ENCODE results near the gene ITIH6. TPM values are rescaled to one million over a fixed set of nuclear protein-coding genes. Genes with fewer than 3 reads are reported as not detected.
"Not testable (repeated sequence)": the region's sequence is repeated elsewhere in the genome, so short reads cannot be mapped to it uniquely, and the experiment has no call there.

ITIH6 gene
- polyA plus RNA-seq, 1 experiment, result not detected

DNA sequence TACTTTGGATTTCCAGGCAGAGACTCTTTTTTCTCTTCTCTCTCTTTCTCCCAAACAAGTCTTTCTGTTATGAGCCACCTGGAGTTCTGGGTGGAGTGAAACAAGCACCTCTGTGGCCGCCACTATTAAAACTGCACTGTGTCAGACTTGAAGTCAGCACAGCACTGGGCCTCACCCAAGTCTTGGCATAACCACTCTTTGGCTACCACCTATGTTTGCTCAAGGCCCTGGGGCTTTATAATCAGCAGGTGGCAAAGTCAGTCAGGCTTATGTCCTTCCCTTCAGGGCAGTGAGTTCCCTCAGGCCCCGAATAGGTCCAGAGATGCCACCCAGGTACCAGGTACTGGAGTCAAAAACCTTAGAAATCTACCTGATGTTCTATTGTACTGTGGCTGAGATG is 52.4 kb downstream of the ITIH6 start:
- TF ChIP-seq, protein P1, sequence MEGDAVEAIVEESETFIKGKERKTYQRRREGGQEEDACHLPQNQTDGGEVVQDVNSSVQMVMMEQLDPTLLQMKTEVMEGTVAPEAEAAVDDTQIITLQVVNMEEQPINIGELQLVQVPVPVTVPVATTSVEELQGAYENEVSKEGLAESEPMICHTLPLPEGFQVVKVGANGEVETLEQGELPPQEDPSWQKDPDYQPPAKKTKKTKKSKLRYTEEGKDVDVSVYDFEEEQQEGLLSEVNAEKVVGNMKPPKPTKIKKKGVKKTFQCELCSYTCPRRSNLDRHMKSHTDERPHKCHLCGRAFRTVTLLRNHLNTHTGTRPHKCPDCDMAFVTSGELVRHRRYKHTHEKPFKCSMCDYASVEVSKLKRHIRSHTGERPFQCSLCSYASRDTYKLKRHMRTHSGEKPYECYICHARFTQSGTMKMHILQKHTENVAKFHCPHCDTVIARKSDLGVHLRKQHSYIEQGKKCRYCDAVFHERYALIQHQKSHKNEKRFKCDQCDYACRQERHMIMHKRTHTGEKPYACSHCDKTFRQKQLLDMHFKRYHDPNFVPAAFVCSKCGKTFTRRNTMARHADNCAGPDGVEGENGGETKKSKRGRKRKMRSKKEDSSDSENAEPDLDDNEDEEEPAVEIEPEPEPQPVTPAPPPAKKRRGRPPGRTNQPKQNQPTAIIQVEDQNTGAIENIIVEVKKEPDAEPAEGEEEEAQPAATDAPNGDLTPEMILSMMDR (IDR thresholded peaks at IDR 0.05; ENCODE audit: insufficient read depth, low read depth, low read length), result no peak
- Histone ChIP-seq H3K4me3 (ENCODE audit: low read depth, low read length) (no peak overlapping the region), H3K27me3 (ENCODE audit: control insufficient read depth, insufficient read depth, low read length) (no peaks in the 10 kb centered on the region), H3K36me3 (ENCODE audit: control insufficient read depth, insufficient read depth, low read length) (no peaks in the 10 kb centered on the region)
- DNase-seq (ENCODE audit: low read depth), result no peak
- ChIA-PET POLR2A (no interaction called here), CTCF (no interaction called here)

DNA sequence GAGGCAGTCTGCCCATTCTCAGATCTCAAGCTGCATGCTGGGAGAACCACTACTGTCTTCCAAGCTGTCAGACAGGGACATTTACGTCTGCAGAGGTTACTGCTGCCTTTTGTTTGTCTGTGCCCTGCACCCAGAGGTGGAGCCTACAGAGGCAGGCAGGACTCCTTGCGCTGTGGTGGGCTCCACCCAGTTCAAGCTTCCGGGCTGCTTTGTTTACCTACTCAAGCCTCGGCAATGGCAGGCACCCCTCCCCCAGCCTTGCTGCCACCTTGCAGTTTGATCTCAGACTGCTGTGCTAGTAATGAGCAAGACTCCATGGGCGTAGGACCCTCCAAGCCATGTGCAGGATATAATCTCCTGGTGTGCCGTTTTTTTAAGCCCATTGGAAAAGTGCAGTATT is 59.5 kb downstream of the ITIH6 start:
- POLR2A ChIA-PET; CTCF ChIA-PET; H3K4me3 ChIP-seq (ENCODE audit: low read depth, low read length); DNase-seq (ENCODE audit: low read depth); H3K36me3 ChIP-seq (ENCODE audit: control insufficient read depth, insufficient read depth, low read length); H3K27me3 ChIP-seq (ENCODE audit: control insufficient read depth, insufficient read depth, low read length): not testable (repeated sequence)

DNA sequence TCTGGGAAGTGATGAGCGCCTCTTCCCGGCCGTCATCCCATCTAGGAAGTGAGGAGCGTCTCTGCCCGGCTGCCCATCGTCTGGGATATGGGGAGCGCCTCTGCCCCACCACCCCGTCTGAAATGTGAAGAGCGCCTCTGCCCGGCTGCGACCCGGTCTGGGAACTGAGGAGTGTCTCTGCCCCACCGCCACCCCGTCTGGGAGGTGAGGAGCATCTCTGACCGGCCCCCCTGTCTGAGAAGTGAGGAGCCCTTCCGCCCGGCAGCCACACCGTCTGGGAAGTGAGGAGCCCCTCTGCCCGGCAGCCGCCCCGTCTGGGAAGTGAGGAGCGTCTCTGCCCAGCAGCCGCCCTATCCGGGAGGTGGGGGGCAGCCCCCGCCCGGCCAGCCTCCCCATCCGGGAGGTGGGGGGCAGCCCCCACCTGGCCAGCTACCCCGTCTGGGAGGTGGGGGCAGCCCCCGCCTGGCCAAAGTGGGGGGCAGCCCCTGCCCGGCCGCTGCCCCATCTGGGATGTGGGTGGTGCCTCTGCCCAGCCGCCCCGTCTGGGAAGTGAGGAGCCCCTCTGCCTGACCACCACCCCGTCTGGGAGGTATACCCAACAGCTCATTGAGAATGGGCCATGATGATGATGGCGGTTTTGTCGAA is 61.6 kb downstream of the ITIH6 start:
- H3K36me3 ChIP-seq (ENCODE audit: control insufficient read depth, insufficient read depth, low read length); DNase-seq (ENCODE audit: low read depth); H3K4me3 ChIP-seq (ENCODE audit: low read depth, low read length); H3K27me3 ChIP-seq (ENCODE audit: control insufficient read depth, insufficient read depth, low read length); POLR2A ChIA-PET; CTCF ChIA-PET: not testable (repeated sequence)

DNA sequence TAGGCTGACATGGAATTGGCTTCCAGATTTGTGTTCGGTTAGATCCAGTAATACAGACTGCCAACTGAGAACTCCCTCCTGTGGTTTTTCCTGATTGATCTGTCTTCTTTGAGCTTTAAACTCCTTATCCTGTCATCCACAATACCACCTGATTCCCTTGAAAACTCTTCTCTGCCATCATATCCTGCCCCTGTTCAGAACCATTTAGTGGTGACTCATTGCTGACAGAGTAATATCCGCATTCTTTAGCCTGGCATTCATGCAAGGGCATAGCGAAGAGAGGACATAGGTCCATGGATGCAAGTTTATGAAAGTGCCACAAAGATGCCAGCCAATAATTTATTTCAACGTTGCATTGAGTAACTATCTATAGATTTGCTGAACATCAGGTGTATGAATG is 76.6 kb downstream of the ITIH6 start:
- POLR2A ChIA-PET, result no interaction called here
- H3K36me3 ChIP-seq (ENCODE audit: control insufficient read depth, insufficient read depth, low read length), result no peaks in the 10 kb centered on the region
- no peak for DNase-seq (ENCODE audit: low read depth)
- CTCF ChIA-PET, result no interaction called here
- TF ChIP-seq, protein P1 (IDR thresholded peaks at IDR 0.05; ENCODE audit: insufficient read depth, low read depth, low read length), result no peak
- no peaks in the 10 kb centered on the region for H3K27me3 ChIP-seq (ENCODE audit: control insufficient read depth, insufficient read depth, low read length)
- no peak overlapping the region for H3K4me3 ChIP-seq (ENCODE audit: low read depth, low read length)

DNA sequence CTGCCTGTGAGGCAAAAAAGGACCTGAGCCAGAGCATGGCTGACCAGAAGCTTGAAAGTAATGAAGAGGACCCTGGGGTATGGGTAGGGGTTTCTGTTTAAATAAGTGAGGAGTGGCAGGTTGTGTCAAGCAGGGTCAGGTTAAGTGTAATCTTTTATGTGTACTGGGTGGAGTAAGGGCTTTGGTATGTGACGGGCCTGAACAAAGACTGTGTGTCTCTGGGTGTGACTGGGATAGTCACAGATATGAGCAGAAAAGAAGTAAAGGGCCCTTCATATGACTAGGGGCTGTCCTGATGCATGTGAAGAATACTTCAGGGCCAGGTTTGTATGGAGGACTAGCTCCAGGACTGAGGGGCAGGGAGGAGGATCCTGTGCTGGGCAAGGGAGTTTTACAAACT is 82.4 kb downstream of the ITIH6 start:
- no peaks in the 10 kb centered on the region for H3K36me3 ChIP-seq (ENCODE audit: control insufficient read depth, insufficient read depth, low read length)
- POLR2A ChIA-PET, result no interaction called here
- no peak for DNase-seq (ENCODE audit: low read depth)
- H3K4me3 ChIP-seq (ENCODE audit: low read depth, low read length), result no peak overlapping the region
- TF ChIP-seq, protein P1 (IDR thresholded peaks at IDR 0.05; ENCODE audit: insufficient read depth, low read depth, low read length), result no peak
- H3K27me3 ChIP-seq (ENCODE audit: control insufficient read depth, insufficient read depth, low read length), result no peaks in the 10 kb centered on the region
- CTCF ChIA-PET, result no interaction called here

DNA sequence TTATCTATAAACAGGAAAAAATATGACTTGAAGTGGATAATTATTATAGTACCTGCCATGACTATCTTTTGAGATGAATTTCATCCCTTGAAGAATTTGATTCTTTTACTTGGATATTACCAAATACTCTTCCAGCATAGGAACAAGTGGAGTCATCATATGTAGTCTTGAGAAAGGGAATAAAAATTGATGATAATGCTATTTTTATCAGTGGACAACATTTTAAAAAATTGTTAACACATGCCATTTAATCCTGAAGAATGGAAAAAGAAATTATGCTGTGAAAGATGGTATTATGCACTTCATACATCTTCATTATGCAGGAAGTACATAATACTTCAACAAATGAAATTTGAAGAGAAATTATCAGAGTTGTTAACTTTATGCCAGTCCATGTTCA is 83.6 kb downstream of the ITIH6 start:
- TF ChIP-seq, protein P1 (IDR thresholded peaks at IDR 0.05; ENCODE audit: insufficient read depth, low read depth, low read length), result no peak
- DNase-seq (ENCODE audit: low read depth), result no peak
- H3K36me3 ChIP-seq (ENCODE audit: control insufficient read depth, insufficient read depth, low read length), result no peaks in the 10 kb centered on the region
- CTCF ChIA-PET, result no interaction called here
- POLR2A ChIA-PET, result no interaction called here
- no peak overlapping the region for H3K4me3 ChIP-seq (ENCODE audit: low read depth, low read length)
- no peaks in the 10 kb centered on the region for H3K27me3 ChIP-seq (ENCODE audit: control insufficient read depth, insufficient read depth, low read length)
